ENCODE data around the gene TTC38. TPM values are rescaled to one million over a fixed set of nuclear protein-coding genes. Genes with fewer than 3 reads are reported as not detected.

TTC38 gene
- total RNA-seq, 1 donor from 2014 or later, result 8.4 TPM

DNA sequence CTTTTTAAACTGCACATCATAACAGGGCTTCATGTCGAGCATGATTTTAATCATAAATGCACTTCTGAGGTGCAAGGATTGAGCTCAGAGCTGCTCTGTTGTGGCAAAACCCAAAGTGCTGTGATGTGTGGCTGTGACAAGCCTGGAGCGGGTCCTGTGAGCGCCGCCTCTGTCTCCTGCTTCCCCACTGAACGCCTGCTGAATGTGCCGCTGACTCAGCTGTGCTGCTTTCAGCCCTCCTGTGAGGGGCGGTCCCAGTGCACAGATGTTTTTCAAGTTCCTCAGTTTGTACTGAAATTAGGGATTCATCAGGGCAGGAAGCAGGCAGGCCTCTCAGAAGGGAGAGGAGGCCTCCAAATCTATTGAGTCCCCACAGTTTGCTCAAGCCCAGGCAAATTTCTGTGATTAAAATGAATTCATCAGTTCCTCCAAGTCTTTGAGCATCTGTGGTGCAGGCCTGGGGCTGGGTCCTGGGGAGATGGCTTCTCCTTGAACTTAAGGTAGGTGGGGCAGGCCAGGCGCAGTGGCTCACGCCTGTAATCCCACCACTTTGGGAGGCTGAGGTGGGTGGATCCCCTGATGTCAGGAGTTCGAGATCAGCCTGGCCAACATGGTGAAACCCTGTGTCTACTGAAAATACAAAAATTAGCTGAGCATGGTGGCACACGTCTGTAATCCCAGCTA lies 25.9 kb downstream of the TTC38 start:
- no peaks in the 10 kb centered on the region for H3K27me3 ChIP-seq (ENCODE audit: control insufficient read depth, insufficient read depth, low read length)
- no peak for DNase-seq (ENCODE audit: low read depth)
- no peak overlapping the region for H3K4me3 ChIP-seq (ENCODE audit: low read depth, low read length)
- TF ChIP-seq, protein P1, sequence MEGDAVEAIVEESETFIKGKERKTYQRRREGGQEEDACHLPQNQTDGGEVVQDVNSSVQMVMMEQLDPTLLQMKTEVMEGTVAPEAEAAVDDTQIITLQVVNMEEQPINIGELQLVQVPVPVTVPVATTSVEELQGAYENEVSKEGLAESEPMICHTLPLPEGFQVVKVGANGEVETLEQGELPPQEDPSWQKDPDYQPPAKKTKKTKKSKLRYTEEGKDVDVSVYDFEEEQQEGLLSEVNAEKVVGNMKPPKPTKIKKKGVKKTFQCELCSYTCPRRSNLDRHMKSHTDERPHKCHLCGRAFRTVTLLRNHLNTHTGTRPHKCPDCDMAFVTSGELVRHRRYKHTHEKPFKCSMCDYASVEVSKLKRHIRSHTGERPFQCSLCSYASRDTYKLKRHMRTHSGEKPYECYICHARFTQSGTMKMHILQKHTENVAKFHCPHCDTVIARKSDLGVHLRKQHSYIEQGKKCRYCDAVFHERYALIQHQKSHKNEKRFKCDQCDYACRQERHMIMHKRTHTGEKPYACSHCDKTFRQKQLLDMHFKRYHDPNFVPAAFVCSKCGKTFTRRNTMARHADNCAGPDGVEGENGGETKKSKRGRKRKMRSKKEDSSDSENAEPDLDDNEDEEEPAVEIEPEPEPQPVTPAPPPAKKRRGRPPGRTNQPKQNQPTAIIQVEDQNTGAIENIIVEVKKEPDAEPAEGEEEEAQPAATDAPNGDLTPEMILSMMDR (IDR thresholded peaks at IDR 0.05; ENCODE audit: insufficient read depth, low read length, severe bottlenecking), result no peak
- no peak for FAIRE-seq
- no peaks in the 10 kb centered on the region for H3K36me3 ChIP-seq (ENCODE audit: control insufficient read depth, insufficient read depth, low read length)

DNA sequence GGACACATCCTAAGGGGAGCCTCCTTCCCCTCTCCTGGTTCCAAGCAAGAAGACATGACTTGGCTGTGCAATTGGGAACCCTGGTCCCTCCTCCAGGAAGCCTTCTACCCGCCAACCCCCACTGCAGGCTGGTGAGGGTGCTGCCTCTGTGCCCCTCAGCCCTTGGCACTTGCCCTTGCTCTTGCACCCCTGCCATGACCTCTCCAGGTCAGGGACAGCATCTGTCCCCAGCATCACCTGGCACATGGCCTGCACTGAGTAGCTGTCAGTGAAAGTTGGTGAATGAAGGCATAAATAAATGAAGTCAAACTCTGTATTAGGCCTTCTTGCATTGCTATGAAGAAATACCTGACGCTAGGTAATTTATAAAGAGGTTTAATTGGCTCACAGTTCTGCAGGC lies 27.0 kb downstream of the TTC38 start:
- Histone ChIP-seq H3K36me3 (ENCODE audit: control insufficient read depth, insufficient read depth, low read length) (no peaks in the 10 kb centered on the region), H3K4me3 (ENCODE audit: low read depth, low read length) (no peak overlapping the region), H3K27me3 (ENCODE audit: control insufficient read depth, insufficient read depth, low read length) (no peaks in the 10 kb centered on the region)
- TF ChIP-seq, protein P1 (IDR thresholded peaks at IDR 0.05; ENCODE audit: insufficient read depth, low read length, severe bottlenecking), result no peak
- DNase-seq (ENCODE audit: low read depth), result no peak
- no peak for FAIRE-seq

DNA sequence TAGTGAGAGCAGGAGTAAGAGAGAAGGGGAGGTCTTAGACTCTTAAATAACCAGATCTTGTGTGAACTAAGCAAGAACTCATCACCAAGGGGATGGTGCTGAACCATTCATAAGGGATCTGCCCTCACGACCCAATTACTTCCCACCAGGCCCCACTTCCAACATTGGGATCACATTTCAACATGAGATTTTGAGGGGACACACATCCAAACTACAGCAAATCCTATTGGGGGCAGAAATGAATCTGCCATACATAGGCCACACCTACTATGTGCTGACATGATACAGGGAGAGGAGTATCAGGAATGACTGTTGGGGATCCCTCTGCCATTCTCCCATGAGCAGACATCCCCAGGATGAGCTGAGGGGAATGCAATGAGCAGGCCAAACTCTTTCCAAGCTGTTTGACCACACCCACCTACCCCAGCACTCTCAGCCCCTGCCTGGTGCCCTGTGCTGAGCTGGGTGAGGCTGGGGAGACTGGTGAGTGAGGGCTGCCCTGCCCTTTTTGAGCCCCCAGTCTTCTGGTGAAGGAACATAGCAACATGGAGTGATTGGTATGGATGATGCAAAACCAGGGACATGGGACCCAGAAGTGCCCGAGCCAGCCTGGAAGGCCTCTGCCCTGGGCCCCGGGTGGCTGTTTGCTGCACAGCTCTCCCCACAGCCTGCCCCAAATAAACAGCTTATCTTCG lies 27.6 kb downstream of the TTC38 start:
- FAIRE-seq (peak; percentile 23), DNase-seq (ENCODE audit: low read depth) (no peak)
- H3K27me3 ChIP-seq (ENCODE audit: control insufficient read depth, insufficient read depth, low read length), result no peaks in the 10 kb centered on the region
- no peaks in the 10 kb centered on the region for H3K36me3 ChIP-seq (ENCODE audit: control insufficient read depth, insufficient read depth, low read length)
- H3K4me3 ChIP-seq (ENCODE audit: low read depth, low read length), result no peak overlapping the region
- TF ChIP-seq, protein P1 (IDR thresholded peaks at IDR 0.05; ENCODE audit: insufficient read depth, low read length, severe bottlenecking), result no peak

DNA sequence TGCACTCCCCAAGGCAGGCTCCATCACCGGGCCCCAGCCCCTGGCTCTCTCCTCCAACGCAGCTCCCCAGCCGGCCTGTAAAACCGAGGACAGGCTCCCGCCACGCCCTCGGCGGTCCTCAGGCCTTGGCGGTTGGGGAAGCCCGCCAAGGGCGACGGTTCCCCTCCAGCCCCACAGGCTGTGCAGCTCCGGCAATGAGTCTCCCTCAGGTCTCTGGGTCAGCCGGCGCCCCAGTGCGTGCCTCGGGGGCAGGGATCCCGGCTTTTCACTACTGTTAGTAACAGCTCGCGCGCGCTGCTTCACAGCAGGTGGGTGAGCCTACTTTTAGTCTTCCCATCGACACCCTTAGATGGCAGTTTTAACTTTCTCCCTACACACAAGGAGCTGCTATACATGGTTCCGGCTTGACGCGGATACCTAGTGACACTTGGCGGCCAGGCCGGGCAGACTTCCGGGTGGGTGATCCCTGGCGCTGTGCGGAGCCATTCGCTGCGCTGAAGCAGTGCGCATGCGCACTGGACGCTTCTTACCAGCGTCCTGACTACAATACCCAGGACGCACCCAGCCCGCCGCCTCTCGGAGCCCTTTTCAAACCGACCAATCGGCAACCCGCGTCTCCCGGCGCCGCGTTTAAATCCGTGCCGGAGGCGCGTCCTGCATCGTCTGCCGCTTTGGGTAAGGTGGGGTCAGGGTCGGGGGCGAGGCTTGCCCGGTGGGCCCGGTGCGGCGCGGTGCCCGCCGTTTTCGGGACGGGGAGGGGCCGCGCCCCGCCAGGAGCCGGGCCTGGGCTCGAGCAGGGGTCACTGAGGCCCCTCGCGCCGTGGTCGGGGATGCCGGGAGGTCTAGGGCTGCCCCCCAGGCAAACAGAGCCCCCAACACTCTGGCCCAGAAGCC lies 28.7 kb downstream of the TTC38 start, which contains the start of gene GTSE1:
Gene GTSE1, plus strand, starts transcription at position 614 of the 894 bp plus-strand sequence. CDS start 531 bp downstream, outside the sequence.
- FAIRE-seq (no peak), DNase-seq (ENCODE audit: low read depth) (peak; percentile 92)
- no peaks in the 10 kb centered on the region for H3K36me3 ChIP-seq (ENCODE audit: control insufficient read depth, insufficient read depth, low read length)
- H3K4me3 ChIP-seq (ENCODE audit: low read depth, low read length), result peak within 1 kb of the TSS; percentile 61
- H3K27me3 ChIP-seq (ENCODE audit: control insufficient read depth, insufficient read depth, low read length), result no peaks in the 10 kb centered on the region
- TF ChIP-seq, protein P1 (IDR thresholded peaks at IDR 0.05; ENCODE audit: insufficient read depth, low read length, severe bottlenecking), result peak; percentile 29

DNA sequence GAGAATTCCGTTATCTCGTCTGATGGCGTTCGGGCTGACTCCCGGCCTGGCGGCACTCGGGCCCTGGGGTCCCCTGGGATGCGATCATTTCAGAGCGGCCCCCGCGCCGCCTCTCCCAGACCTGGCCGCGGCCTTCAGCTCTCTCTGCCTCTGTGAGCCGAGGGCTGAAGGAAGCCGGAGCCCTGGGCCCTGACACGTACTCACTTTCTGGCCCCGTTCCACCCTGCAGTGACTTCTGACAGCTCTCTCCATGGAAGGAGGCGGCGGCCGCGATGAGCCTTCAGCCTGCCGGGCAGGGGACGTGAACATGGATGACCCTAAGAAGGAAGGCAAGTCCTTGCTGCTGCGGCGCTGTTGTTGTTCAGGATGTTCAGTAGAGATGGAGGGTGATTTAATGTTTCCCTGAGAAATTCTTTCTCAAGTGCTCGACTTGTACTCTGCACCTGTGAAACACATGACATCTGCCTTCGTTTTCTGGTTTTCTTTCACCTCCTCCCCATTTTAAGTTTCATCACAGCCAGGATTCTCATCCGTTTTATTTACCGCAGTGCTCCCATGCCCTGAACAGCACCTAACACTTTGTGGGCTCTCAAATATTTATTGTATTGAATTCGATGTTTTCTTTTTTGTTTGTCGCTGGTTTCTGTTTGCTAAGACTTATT lies 29.5 kb downstream of the TTC38 start:
- Histone ChIP-seq H3K27me3 (ENCODE audit: control insufficient read depth, insufficient read depth, low read length) (no peaks in the 10 kb centered on the region), H3K4me3 (ENCODE audit: low read depth, low read length) (peak overlapping the region; percentile 61), H3K36me3 (ENCODE audit: control insufficient read depth, insufficient read depth, low read length) (no peaks in the 10 kb centered on the region)
- DNase-seq (ENCODE audit: low read depth), result peak; percentile 23
- FAIRE-seq, result no peak
- TF ChIP-seq, protein P1 (IDR thresholded peaks at IDR 0.05; ENCODE audit: insufficient read depth, low read length, severe bottlenecking), result no peak

All from bronchial epithelial cell (primary cell).